H54 (cell line): ENCODE results near the gene STK33.

Source experiments
- DNase-seq: peaks from one replicate; pipeline ENCODE4 v3.0.0; 2011; ENCODE audit warnings: low spot score, mixed read lengths; ENCODE audit not compliant: insufficient read length
- FAIRE-seq: peaks from 3 replicates; lab custom pipeline; 2011; peaks lifted over from hg19 to GRCh38; lab: Jason Lieb, UNC
- POLR2A ChIP-seq: IDR thresholded peaks from 2 replicates; pipeline ENCODE4 v1.6.1; 2011; ENCODE audit warnings: low read depth, mild to moderate bottlenecking, low read length

The STK33 gene

DNA sequence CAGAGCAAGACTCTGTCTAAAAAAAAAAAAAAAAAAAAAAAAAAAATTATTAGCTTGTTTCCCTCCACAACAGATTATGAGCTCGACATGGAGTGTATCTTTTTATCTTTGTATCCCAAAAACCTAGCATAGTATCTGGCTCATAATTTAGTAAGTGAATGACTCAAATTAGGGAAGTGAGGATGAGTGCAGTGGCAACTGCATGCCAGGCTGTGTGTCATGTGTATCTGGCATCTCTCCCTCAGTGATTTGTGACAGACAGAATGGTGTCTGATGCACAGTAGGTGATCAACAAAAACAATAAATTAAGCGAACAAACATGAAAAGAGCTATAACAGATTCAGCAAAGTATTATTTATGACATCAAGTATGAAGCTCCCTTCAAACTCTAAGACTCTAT, 7.2 kb downstream of the STK33 start:
- no peak for TF ChIP-seq POLR2A
- FAIRE-seq (peak; percentile 84), DNase-seq (no peak)

DNA sequence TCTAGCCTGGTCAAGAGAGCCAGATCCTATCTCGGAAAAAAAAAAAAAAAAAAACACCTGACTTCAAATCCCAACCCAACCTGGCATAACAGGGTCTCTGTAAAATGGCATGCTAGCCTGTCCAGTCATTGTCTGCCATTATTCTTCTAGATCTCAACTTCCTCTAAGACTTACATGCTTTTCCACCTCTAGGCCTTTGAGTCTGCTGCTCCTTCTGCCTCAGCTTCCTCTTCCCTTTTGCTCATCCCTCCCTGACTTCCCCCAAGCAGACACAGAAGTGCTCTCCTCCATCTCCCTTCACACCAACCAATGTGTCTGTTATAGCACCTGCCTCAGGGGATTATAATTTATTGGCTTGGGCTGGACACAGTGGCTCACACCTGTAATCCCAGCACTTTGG, 7.8 kb downstream of the STK33 start:
- no peak for DNase-seq
- no peak for FAIRE-seq
- TF ChIP-seq POLR2A: no peak

DNA sequence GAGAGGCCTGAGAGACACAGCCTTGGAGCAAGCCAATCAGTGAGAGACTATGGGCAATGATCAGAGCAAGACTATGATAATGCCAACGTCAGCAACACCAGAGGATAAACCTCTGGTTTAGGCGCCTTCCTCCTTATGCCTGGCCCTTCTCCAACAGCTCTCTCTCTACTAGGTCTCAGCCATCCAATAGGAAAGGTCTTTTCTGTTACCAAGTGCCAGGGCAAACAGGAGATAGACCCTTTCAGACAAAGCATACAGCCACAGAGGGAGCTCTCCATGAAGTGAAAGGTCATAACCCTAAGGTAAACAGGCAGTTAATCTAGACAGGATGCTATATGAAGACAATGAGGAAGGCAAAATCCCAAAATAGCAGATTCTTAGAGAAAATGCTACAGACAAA, 9.5 kb downstream of the STK33 start:
- DNase-seq (no peak), FAIRE-seq (no peak)
- no peak for TF ChIP-seq POLR2A

DNA sequence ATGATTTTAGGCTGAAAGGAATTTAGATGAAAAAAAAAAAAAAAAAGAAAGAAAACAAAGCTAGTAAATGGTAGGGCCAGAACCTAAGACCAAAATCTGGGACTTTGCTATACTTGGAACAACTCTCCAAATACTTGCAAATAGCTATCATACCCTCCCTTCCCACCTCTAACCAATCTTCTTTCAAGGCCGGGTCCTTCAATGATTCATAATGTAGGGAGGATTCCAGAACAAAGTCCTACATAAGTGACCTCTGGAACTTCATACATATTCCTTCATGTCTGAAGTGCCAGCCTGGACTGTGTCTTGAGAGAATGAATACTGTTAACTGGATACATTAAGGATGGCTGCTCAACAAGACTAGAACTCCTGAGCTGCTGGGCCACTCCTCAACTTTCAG, 9.9 kb downstream of the STK33 start:
- no peak for DNase-seq
- no peak for TF ChIP-seq POLR2A
- peak; percentile 80 for FAIRE-seq

DNA sequence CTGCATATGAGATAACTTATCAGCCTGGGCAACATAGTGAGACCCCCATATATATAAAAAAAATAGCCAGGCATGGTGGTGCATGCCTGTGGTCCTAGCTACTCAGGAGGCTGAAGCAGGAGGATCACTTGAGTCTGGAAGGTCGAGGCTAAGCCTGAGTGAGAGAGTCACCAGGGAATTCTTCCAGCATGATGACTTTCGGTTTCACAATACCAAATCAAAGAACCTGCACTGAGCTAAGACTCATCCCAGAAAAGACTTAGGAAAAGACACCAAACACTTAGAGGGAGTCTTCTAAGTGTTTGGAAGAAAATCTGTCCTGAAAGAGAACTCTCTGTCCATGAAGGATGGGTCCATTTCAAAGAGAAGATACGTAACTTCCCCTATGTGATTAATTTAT, 12.7 kb downstream of the STK33 start:
- DNase-seq (no peak), FAIRE-seq (peak; percentile 76)
- TF ChIP-seq POLR2A: no peak

DNA sequence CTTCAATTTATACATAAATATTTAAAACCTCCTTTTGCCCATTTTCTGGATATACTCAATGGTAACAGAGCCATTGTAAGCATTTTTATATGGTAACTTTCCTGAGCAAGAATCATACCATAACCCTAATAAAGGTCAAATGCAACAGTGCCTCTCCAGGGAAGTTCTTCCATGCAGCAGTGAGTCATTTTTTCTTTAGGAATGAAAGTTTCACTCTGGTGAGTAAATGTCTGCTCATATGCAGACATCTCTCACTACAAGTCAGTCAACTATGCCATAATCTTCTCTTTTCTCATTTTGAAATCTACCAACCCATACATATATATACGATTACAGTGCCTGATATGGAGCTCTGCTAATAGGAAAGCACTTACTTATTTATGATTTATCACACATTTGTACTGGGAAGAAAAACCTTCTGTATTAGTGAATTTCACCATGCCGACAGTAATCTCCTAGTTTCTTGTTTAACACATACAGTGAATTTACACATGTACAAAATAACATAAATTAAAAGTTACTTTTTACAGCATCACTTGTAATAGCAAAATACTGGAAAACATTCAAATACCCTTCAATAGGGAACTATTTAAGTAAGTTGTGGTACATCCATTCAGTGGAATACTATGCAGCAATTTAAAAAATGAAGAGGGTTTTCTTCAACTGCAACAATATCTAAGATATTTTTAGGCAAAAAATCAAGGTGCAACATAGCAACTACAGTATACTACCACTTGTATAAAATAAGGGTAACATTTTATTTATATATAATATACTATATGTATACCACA, 16.0 kb downstream of the STK33 start:
- DNase-seq: no peak
- no peak for TF ChIP-seq POLR2A
- FAIRE-seq: peak; percentile 96

DNA sequence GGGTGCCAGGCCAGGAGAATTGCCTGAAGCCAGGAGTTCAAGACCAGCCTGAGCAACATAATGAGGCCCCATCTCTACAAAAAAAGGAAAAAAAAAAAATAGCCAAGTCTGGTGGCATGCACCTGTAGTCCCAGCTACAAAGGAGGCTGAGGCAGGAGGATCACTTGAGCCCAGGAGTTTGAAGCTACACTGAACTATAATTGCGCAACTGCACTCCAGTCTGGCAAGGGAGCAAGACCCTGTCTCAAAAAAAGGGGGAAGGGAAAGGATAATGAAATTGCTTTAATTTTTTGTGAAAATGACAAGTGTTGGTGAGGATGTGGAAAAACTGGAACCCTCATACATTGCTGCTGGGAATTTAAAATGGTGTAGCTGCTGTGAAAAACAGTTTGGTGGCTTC, 19.2 kb downstream of the STK33 start:
- no peak for TF ChIP-seq POLR2A
- FAIRE-seq: no peak

DNA sequence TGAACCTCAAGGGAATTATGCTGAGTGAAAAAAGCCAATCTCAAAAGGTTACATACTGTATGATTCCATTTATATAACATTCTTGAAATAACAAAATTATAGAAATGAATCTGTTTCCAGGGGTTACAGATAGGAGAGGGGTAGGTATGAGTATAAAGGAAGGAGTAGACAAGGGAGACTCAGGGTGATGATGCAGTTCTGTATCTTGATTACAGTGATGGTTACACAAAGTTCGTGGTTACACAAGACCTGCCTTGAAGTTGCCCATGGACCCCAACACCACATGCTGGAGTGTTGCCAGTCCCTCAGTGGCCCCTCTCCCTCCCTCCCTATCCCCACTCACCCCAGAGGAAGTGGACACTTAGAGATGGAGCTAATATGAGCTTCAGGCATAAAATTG, 20.3 kb downstream of the STK33 start:
- DNase-seq (no peak), FAIRE-seq (no peak)
- no peak for TF ChIP-seq POLR2A

More for the DNA sequence above, 19.2 kb downstream of the STK33 start:
- no peak for DNase-seq

DNA sequence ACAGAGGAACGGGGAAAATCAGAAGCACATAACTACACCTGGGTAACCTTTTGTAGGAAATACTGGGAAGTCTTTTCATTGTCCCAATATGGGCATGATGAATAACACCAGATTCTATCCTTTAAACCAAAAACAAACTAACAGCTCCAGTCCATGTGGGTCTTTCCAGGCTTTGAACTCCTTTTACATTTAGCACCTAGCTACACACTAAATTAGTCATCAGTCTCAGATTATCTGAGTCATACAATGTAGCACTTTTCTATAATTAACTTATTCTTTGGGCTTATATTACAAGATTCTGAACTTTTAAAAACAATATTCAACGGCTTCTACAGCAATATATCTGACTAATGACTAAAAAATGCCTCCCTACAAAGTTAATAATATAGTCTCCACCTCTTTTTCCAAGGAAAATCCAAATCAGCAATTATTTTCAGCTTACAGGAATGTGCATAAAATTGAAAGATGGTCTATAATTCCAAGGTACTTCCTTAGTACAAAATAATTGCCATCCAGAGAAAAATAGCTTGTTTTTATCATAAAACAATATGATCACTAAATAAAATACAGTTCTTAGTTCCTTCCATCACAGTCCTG, 26.3 kb downstream of the STK33 start:
- FAIRE-seq (peak; percentile 84), DNase-seq (no peak)
- no peak for TF ChIP-seq POLR2A

DNA sequence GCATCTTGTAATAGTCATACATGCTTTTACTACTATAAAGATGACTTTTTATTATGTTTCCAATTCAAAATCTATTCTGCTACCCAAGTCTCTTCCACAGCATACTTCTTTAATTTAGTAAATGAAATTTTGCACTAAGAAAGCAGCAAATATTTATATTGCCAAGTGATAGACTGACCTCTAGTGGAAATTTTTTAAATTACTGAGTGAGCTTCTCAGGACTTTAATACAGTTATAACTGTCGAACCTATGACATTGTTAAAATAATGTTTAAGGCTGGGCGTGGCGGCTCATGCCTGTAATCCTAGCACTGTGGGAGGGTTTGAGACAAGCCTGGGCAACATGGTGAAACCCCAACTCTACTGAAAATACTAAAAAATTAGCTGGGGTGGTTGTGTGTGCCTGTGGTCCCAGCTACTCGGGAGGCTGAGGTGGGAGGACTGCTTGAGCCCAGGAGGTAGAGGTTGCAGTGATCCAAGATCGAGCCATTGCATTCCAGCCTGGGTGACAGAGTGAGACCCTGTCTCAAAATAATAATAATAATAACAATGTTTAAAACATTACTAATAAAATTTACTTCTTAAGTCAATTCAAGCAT, 27.3 kb downstream of the STK33 start:
- FAIRE-seq: peak; percentile 90
- no peak for TF ChIP-seq POLR2A
- DNase-seq: no peak

DNA sequence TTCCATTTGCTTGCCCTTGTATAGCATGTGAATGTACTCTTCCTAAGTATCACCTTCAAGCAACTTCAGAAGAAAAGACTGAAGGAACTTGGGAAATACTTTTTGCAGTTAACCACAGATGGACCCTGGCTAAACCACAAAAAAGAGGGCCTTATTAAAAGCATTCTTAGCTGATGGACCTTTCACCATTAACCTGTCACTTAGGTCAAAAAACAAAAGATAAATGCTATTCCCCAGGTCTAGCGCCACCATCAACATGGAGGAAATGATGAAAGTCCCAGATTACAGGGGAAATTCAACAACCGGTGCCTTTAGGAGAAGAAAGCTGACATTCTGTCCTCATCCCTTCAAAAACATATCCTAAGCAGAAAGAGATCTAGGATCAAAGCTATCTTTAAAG, 29.5 kb downstream of the STK33 start:
- DNase-seq (no peak), FAIRE-seq (no peak)
- no peak for TF ChIP-seq POLR2A

DNA sequence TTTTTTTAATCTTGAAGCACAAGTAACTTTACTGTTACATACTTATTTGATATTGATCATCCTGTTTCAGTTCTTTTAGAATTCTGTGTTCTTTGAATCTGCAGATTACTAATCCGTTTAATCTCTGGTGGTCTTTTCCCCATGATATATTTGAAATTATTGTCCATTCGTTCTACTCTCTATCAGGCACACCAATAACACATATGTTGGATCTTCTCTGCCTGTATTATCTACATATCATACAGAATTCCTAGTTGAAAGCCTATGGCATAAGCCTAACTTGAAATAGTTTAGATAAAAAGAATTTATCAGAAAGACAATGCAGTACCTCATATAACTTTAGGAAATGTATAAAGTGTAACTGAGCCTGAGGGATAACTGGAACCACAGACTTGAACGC, 32.6 kb downstream of the STK33 start:
- FAIRE-seq (no peak), DNase-seq (no peak)
- TF ChIP-seq POLR2A: no peak

DNA sequence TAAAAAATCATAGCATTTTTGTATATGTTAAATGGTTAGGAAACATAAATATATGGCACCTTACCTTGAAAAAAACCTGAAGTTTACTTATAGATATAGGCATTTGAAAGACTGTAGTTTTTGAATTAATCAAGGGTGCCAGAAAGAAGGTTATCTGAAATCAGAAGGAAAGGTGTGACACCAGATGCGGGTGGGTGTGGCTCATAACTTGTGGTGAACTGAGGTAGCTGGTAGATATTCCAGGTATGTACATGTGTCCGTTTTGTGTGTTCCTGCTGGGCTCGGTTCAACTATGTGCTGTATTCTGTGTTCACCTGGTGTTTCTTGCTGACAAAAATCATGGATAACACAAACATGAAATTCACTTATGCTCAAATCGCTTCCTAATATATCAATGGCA, 35.6 kb downstream of the STK33 start:
- peak; percentile 68 for FAIRE-seq

DNA sequence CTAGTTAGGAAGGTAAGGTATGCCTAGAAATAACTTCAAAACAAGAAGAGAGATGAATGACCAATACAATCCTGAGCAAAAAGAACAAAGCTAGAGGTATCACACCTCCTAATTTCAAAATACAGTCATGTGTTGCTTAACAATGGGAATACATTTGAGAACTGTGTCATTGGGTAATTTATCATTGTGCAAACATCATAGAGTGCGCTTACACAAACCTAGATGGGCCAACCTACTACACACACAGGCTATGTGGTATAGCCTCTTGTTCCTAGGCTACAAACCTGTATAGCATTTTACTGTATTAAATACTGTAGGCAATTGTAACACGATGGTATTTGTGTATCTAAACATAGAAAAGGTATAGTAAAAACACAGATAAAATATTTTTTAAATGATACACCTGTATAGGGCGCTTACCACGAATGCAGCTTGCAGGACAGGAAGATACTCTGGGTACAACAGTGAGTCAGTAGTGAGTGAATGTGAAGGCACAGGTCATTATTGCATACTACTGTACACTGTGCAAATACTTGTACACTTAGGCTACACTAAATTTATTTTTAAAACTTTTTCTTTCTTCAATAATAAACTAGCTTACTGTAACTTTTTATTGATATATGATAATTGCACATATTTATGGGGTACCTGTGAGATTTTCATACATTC, 48.2 kb downstream of the STK33 start:
- TF ChIP-seq POLR2A: no peak
- FAIRE-seq: peak; percentile 84
- DNase-seq: no peak

More for the DNA sequence above, 35.6 kb downstream of the STK33 start:
- DNase-seq: no peak
- no peak for TF ChIP-seq POLR2A
